Dermis blood vessel endothelial cell (primary cell): ENCODE results near the gene HEG1. TPM values are rescaled to one million over a fixed set of nuclear protein-coding genes. Genes with fewer than 3 reads are reported as not detected.
A peak's percentile ranks its signal among the peaks of the same experiment; 100 is the strongest.
"Not testable (repeated sequence)": the region's sequence is repeated elsewhere in the genome, so short reads cannot be mapped to it uniquely, and the experiment has no call there.

Experiments used
- DNase-seq: peaks from one replicate; pipeline ENCODE4 v3.0.0; 2010
- total RNA-seq: library from RNA; depleted of rRNA; stranded (reverse); fragments of >200 nt; gene quantifications from 2 replicates; pipeline ENCODE4 v1.2.3, GENCODE V29; 2014

The HEG1 gene
- total RNA-seq, 1 donor from 2014 or later = 55.6 TPM

DNA sequence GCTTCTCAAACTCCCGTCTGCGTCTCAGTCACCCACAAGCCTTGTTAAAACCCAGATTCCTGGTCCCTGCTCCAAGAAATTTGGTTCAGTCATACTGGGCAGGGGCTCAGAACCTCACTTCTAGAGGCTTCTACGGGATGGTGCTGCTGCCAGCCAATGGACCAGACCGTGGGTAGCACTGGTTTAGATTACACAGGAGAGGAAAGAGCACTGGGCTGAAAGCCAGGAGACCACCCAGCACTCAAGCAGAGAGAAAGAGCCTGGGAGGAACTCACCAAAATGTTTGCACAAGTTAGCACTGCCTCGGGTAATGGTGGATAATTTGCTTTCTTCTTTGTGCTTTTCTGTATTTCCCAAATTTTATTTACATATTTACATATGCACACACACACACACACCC, 74.3 kb downstream of the HEG1 start:
- DNase-seq = no peak

DNA sequence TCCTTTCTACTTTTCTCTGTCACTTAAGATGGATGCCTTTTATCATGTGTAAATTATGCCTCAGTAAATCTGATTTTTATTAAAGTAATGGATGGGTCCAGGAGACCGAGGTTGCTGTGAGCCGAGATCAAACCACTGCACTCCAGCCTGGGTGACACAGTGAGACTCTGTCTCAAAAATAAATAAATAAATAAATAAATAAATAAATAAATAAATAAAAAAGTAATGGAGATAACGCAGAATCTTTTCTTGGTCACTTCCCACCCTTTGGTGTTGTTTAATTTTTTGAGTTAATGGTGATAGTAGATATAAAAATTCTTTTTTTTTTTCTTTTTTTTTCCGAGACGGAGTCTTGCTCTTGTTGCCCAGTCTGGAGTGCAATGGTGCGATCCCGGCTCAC, 77.2 kb downstream of the HEG1 start:
- DNase-seq = no peak

DNA sequence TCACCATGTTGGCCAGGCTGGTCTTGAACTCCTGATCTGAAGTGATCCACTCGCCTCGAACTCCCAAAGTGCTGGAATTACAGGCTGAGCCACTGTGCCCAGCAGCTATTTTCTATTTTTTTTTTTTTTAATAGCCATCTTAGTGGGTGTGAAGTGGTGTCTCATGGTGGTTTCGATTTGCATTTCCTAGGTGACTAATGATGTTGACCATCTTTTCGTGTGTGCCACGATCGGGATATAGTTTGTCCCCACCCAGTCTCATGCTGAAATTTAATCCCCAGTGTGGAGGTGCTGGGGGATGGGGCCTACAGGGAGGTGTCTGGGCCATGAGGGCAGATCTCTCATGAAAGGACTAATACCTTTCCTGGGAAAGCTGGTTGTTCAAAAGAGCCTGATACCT, 79.4 kb downstream of the HEG1 start:
- no peak for DNase-seq

DNA sequence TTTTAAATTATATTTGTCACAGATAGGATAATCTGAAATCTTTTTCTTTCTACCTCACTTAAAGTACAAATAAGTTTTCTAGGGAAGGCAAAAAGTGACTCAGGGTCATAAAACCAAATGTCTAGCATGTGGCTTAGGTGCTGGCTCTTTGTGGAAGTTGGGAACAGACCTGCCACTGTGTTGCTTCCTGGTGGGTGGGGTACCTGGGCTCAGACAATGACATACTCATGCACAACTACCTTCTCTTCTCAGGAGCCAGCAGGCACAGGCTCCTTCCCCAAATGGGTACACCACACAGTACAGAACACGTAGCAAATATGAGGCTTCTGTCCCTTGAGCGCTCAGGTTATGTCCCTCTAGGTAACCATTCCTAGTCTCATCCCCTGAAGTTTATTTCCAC, 81.1 kb downstream of the HEG1 start:
- DNase-seq = no peak

DNA sequence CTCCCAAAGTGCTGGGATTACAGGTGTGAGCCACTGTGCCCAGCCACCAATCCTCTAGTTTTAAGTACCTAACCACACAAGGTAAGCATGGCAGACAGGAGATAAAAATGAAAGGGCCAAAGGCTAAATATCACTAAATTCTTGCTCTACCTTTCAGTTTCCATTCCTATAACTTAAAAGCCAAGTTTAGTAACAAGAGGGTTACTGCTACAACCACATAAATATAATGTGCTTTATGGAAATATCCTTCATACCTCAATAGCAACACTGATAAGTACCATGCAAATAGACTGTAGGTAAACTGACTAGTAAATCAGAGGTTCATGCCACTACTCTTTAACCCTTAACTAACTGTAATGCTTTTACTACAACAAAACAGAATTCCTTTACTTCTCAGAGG, 82.5 kb downstream of the HEG1 start:
- DNase-seq = no peak

DNA sequence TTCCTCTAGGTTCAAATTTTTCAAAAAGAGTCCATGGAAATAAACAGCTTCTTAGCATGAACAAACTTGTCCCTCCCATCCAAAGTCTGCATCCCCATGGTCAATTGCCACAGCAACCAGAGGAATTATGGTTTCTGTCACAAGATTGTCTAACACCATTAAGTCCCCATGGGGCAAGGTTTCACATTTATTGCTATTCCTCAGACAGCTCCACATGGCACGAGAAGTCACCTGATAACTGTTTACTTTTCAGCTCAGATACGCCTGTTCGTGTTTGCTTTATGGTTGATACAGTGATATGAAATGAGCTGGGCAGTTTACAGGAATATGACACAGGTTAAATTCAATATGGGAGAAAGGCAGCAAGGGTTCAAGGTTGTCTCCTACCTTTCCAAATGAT, 83.3 kb downstream of the HEG1 start:
- DNase-seq = no peak

DNA sequence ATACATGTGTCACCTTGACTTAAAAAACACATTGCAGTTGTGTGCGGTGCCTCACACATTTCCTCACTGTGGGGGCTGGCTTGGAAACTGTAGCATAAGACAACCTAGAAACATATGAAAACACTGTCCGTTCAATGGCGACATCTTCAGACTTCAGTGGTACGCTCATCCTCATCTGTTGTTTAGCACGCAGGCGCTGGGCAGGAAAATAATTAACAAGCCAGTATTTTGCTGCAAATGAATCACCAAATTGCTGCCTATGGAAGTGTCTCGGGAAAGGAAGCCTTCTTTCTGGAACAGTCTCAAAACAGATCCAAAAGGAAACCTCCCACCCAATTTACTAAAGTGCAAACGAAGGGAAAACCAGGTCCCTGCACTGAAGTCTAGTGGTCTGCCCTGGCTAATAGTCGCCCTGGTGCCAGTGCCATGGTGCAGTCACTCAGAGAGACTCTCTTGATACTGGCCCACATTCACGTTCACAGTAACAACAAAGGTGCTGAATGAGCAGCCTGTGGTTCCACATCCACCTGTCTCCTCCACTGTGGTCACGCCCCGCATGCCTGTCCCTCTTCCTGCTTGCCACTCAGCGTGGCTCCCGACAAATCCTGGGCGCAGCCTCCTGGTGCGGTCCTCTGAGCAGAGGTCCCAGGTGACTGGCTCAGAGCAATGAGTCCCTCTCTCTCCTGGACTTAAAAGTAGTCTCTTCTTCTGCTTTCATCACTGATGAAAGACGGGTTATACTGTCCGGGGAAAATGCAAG, 85.7 kb downstream of the HEG1 start:
- DNase-seq = no peak

DNA sequence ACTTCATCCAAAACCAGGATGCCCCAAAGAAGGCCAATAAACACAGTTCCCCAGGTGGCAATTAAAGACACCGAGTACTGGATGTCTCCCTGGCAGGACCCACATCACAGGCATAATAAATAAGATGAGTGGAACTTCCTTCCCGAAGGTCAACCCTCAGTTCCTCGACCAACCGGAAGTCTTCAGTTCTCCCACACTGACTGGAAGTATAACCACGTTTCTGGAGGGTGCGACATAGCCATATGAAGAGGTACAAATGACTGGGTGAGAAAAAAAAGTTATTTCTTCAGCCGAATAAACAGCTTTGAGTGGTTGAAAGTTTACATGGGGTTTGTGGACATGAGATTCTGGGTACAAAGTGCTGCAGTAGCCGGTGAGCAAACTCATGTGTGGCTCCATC, 86.6 kb downstream of the HEG1 start:
- no peak for DNase-seq

DNA sequence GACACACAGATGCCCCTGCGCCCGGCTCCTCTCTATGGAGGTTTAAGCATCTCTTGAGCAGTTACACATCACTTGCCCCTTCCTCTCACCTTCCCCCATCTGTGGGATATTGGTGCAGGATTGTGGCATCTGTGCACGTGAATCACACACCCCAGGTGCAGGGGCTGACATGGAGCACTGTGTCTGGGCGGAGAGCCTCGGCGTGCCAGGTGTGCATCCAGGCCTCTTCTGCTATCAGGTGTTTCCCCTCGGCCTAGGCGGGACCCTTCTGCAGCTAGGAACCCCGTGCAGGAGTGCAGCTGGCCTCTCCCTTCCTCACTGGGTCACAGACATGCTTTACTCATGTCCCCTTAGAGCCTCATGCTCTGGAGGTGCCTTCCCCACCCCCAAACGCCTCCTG, 87.8 kb downstream of the HEG1 start:
- DNase-seq = no peak

DNA sequence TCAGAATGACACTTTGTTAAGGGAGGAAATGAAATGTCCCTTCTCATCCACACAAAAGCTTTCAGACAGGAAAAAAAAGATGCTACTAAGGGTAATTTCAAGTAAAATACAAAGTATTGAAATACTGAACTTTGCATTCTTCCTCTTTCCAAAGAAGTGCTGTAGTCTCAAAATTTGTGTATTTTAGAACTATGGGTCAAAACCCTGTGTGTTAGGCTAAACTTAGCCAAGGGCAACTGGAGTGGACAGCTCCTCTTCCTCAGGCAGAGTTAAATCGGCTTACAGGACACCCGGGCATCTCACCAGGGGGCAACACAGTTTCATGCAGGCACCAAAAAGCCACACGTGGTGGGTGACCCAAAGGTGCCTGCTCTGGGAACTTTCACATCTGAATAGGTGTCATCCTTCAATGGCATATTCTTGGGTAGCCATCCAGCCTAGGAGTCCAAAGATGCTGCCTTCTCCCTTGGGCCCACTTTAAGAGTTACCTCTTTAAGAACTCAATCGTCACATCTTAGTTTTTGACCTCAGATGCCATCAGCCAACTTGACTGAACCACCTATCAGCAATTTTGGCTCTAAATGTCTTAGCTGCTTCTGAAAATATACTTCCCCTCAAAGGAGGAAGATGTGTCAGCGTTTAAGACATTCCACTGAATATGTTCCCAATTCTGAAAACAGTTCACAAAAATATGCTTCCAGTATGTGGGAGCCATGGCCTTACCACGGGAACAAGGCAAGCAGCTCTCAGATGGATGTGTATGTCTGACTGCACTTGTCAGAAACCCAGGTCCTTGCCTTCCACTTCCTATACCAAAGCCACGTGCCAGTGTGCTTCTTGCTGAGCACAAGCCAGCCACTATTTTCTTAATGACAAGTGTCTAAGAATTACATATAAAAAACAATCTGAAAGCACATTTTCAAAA, 89.0 kb downstream of the HEG1 start:
- DNase-seq = no peak

DNA sequence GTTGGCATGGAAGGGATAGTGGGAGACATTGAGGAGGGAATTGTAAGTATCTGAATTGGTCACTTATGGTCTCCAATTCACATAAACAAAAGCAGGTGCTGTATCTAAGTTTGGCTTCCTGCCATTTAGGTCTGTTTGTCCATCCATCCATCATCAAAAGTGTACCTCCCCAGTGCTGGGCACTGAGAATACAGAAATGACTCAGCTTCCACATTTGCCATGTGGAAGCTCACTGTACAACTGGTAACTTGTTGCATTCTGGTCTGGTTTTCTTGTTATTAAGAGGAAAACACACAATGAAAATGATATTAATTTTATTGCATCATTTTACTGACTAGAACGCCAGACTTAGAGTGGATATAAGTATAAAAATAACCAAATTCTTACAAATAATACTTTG, 90.4 kb downstream of the HEG1 start:
- DNase-seq = peak; percentile 14

DNA sequence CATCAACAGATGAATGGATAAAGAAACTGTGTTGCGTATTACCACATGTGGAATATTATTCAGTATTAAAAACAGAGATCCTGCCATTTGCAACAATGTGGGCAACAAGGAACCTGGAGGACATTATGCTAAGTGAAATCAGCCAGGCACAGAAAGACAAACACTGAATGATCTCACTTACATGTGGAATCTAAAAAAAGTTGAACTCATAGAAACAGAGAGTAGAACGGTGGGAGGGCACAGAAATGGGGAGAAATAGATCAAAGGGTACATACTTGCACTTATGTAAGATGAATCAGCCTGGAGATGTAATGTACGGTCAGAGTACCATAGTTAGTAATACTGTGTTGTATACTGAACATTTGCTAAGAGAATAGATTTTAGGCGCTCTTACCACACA, 91.4 kb downstream of the HEG1 start:
- no peak for DNase-seq

DNA sequence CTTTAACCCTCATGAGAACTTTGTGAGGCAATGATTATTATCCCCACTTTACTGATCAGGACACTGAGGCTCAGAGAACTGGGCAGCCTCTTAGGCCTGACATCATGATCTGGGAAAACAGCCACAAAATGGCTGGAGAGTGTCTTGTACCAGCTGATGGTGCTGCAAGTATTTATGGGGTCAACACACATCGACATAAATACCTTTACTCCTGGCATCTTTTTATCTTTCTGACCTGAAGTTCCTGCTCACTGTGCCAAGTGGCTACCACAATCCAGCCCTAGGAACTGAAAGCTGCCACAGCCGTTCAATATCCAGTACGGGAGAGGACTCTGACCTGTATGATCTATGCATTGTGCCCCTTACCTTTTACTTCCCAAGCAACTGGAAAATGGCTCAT, 92.0 kb downstream of the HEG1 start:
- peak; percentile 16 for DNase-seq

DNA sequence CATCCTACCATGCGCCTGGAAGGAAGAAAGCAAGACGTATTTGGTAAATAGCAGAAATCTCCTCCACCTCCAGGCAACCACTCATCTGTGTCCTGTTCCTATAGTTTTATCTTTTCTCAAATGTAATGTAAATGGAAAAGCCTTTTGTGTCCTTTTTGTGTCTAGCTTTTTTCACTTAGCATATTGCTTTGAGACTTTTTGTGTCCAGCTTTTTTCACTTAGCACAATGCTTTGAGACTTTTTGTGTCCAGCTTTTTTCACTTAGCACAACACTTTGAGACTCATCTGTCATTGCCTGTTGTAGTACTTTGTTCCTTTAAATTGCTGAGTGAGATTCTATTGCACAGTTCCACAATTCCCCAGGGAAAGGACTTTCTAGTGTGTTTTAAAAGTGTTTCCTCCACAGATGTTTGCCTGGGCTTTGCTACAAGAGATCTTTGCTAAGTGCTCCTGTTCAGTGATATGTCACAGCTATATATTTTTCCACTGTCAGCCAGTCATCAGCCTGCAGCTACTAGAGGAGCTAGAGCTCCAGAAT, 93.3 kb downstream of the HEG1 start:
- DNase-seq = no peak

DNA sequence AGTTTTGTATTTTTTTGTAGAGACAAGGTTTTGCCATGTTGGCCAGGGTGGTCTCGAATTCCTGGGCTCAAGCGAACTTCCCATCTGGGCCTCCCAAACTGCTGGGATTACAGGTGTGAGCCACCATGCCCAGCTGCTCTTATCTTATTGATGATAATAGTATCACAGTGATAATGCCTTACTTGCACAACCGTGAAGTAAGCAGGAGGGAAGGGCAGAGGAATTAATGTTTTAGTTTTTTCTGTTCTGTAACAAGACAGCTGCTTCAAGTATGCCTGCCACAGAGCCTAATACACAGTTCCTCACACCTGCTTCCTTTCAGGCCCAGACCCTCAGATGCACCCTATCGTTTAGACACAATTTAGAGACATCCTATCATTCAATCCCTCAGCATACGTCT, 95.1 kb downstream of the HEG1 start:
- DNase-seq = no peak

DNA sequence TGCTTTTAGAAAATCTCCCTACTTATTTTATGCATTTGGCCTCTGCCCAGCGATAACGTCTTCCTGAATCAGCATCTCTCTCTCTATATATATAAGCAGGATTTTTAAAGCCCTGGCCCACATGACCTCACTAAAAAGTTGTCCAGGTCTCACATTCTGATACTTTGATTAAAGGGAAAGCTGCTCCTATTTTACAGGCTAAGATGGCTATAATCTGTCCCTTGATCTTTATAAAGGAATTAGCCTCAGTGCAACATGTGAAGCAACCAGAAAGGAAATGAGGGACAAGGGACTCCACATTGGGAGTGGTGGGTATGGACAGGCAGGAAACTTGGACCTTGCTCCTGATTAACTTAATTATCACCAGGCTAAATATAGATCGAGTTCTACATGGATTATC, 95.7 kb downstream of the HEG1 start:
- no peak for DNase-seq

DNA sequence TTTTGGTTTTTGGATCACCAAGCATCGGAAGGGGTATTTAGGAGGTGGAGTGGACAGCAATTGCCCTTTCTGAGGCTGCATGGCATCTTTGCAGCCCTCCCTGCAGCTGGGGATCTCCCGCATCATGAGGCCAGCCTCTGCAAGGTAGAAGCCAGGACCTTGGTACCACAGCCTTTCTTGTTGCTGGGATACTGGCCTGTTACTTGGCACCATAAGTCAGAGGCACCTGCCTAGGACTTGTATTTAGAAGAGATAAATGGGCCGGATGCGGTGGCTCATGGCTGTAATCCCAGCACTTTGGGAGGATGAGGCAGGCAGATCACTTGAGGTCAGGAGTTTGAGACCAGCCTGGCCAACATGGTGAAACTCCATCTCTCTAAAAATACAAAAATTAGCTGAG, 97.8 kb downstream of the HEG1 start:
- DNase-seq = not testable (repeated sequence)

DNA sequence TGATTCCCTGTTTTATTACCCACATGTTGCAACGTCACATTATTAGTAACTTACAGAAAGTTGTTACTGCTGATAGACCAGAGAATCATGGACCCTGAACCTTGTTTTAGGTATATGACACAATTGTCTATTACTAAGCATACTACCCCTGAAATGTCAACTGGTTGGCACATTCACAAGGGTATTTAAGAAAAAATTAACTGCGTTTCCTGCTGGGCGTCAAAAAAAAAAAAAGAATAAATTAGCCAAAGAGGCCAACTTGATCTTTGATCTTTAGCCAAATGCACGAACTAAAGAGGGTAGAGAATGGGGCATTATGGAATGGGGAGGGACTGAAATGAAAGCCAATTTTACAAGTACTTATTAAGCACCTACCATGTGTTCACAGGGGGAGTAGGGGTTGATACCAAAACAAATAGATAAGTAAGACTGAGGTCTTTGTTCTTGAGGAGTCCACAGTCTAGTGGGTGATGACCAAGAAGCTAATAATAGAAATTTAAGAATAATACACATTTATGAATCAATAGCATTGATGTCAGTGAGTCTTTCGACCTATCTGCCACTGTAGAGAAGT, 103.4 kb downstream of the HEG1 start:
- DNase-seq = no peak

DNA sequence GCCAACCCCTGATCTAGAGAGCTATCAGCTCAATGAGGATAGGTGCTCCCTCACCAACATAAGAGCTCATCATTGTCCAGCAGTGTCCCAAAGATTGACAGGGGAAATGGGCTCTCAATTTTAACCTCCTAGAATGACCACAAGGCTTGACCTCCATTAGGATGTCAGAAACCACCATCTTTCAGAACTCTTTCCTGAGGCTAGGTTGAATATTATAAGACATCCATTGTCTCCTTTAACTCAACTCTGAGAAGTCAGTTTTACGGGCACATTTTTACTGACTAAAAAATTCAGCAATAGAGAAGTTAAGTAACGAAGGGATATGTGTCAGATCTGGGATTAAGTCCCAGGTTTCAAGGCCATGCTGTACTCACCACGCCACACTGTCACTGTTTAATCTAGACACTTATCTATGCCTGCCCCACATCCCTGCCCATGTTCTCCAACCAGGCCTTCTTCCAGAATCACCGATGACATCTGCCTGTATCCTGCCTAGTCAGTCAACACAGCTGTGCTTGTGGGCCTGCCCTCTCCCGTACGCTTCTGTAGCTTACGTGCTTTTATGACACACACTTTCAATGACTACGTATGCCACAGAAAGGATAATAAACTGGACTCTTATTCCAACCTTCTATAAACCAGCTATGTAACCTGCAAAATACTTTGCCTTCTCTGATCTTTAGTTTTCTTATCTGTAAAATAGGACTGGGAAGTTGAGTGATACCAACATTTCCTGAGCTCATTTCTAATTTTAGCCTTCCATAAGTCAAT, 104.1 kb downstream of the HEG1 start:
- DNase-seq = peak; percentile 27

DNA sequence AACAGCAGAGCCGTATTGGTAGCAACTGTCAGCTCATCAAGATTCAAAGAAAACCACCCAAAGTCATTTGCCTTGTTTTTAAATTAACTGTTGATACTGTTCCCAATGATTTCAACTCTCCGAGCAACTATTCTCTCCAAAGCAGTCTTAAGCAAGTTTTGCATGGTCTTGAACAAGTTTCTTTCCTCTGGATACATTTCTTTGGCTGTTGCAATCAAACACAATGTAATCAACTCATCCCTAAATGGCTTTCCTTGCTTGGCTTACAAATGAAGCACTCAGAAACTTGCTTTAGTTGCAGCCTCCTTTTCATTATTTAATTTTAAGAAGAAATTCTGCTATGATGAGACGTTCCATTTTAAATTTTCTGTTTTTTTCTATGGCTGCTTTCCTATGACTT, 105.8 kb downstream of the HEG1 start:
- no peak for DNase-seq

DNA sequence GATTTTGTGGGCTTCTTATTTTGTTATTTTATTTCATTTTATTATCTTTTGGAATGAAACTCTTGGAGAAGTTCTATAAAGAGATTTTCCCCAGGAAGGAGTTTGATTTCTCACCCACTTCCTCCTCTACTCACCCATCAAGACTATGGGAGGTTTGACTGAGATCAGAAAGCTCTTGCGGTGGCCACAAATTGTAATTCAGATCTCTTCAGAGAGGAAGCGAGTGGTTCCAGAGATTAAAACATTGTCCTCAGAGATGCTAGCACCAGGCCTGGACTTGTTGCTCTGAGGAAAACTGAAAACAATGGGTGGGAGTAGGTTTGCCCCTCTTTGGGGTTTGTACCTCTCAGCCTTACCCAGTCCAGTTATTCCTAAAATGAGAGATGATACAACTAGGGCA, 113.2 kb downstream of the HEG1 start:
- no peak for DNase-seq

DNA sequence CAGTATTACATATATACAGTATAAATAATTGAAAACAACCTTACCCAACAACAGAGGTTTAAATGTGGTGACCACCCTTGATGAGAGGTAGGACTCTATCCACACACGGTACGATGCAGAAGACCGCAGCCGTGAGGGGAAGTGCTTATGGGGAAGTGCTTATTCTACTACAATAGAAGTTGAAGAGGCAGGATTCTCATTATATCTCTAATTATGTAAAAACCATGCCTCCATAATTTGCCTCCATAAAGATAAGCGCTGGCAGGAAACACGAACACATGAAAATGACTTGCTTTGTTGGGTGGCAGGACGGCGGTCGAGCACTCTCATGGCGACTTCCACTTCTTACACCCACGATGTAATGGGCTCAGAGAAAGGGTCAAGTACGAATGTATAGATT, 114.0 kb downstream of the HEG1 start:
- no peak for DNase-seq

DNA sequence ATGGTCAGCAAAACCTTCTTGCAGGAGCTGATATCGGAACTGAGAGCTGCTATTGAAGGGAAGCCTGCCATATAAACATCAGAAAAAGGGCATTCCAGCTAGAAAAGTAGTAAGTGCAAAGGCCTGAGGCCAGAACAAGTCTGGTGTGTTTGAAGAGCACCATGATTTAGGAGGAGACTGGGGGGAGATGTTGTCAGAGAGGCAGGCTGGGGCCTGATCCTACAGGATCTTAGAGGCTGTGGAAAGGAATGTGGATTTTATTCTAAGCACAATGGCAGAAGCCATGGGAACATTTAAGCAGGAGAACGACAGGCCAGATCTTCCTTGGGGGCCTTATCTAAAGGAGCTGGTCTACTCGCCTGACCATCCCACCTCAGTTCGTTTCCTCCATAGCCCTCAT, 116.1 kb downstream of the HEG1 start:
- DNase-seq = no peak
